Panc1 (cell line): ENCODE results near the gene C17orf75. TPM values are rescaled to one million over a fixed set of nuclear protein-coding genes. Genes with fewer than 3 reads are reported as not detected.
"Not testable (repeated sequence)": the region's sequence is repeated elsewhere in the genome, so short reads cannot be mapped to it uniquely, and the experiment has no call there.

ENCODE experiments used
- ATAC-seq: fragments of 200-7000 bp; cut with Tn5 transposase; 2 replicates; pipeline ENCODE4 v1.9.1; 2020; ENCODE audit warnings: mild to moderate bottlenecking, moderate library complexity
- BruUV-seq: library from RNA; stranded (reverse); fragments of 400-500 nt; replicated peaks from 2 replicates; lab custom pipeline; 2021; lab: Mats Ljungman, UMichigan
- CTCF ChIA-PET: fragments of 300-600 bp; sonication (Branson Sonifier 250); formaldehyde crosslinking; loops from one replicate; lab custom pipeline; 2022; ENCODE audit warnings: antibody characterized with exemption; lab: Charles Lee
- POLR2A ChIA-PET: fragments of 300-600 bp; sonication (Branson Sonifier 250); formaldehyde crosslinking; loops from one replicate; lab custom pipeline; 2022; ENCODE audit warnings: antibody characterized with exemption; lab: Charles Lee
- DNase-seq: peaks from one replicate; pipeline ENCODE4 v3.0.0-alpha.2; 2010; ENCODE audit warnings: low read depth, low spot score
- H3K27ac ChIP-seq: 2 replicates; pipeline ENCODE4 v1.5.1; 2011; ENCODE audit warnings: mild to moderate bottlenecking, low read length, inconsistent platforms
- H3K27me3 ChIP-seq: fragments of 200-500 bp; sonication (Bioruptor generic); 2 replicates; pipeline ENCODE4 v1.6.0; 2014; ENCODE audit warnings: low read length, inconsistent platforms; ENCODE audit not compliant: control insufficient read depth, insufficient read depth
- H3K36me3 ChIP-seq: fragments of 200-500 bp; sonication (Bioruptor generic); 2 replicates; pipeline ENCODE4 v1.5.1; 2014; ENCODE audit warnings: inconsistent platforms, mild to moderate bottlenecking, low read length, moderate library complexity; ENCODE audit not compliant: control insufficient read depth, insufficient read depth
- H3K4me1 ChIP-seq: 2 replicates; pipeline ENCODE4 v1.5.1; 2011; ENCODE audit warnings: inconsistent platforms, mild to moderate bottlenecking, low read length, moderate library complexity; ENCODE audit not compliant: control insufficient read depth, insufficient read depth
- H3K4me3 ChIP-seq, 2 experiments: 2 replicates each; pipeline ENCODE4 v1.5.1; 2011 to 2012; ENCODE audit warnings: low read depth in 2 of 2, low read length in 2 of 2, mild to moderate bottlenecking in 2 of 2, inconsistent platforms in 1 of 2, moderate library complexity in 1 of 2
- H3K9me3 ChIP-seq: fragments of 200-500 bp; sonication (Bioruptor generic); 2 replicates; pipeline ENCODE4 v1.5.1; 2014; ENCODE audit warnings: low read depth, mild to moderate bottlenecking, inconsistent platforms, low read length, moderate library complexity; ENCODE audit not compliant: control insufficient read depth, insufficient read depth
- CTCF ChIP-seq: fragments of 450-650 bp; IDR thresholded peaks from 2 replicates; pipeline ENCODE4 v1.5.1; 2017; ENCODE audit warnings: mild to moderate bottlenecking
- POLR2AphosphoS5 ChIP-seq: IDR thresholded peaks from 2 replicates; pipeline ENCODE4 v1.6.1; 2012; ENCODE audit warnings: mild to moderate bottlenecking, low read depth, low read length, moderate library complexity
- SIN3A ChIP-seq: IDR thresholded peaks from 2 replicates; pipeline ENCODE4 v1.6.1; 2012; ENCODE audit warnings: low read depth, mild to moderate bottlenecking, low read length, moderate library complexity, borderline replicate concordance; ENCODE audit not compliant: insufficient read depth
- TCF7L2 ChIP-seq: IDR thresholded peaks from 2 replicates; pipeline ENCODE4 v1.6.1; 2011; ENCODE audit warnings: mild to moderate bottlenecking, low read depth, low read length, inconsistent platforms
- in situ Hi-C: cut with HindIII; loops from 2 replicates; pipeline ENCODE4 v1.10.0; 2016; ENCODE audit warnings: low sequenced_read_pairs, low pct_unique_long_range_greater_than_20kb
- intact Hi-C: fragments of 100-400 bp; cut with micrococcal nuclease; formaldehyde crosslinking; loops from one replicate; pipeline ENCODE4 v1.10.0; 2022; ENCODE audit not compliant: unreplicated experiment
- total RNA-seq: library from RNA; stranded (reverse); gene quantifications from one replicate; pipeline ENCODE4 v1.2.1, GENCODE V29; 2021; ENCODE audit not compliant: unreplicated experiment
- TF ChIP-seq, protein P1 (sequence below), 2 experiments: IDR thresholded peaks; 2 replicates each; pipeline ENCODE4 v1.6.1; 2011 to 2012; ENCODE audit warnings: low read depth in 2 of 2, control low read depth in 1 of 2, low read length in 1 of 2, mild to moderate bottlenecking in 1 of 2, moderate library complexity in 1 of 2; ENCODE audit not compliant: insufficient read depth in 1 of 2

The C17orf75 gene
- total RNA-seq, 1 experiment from 2014 or later: 31.6 TPM

DNA sequence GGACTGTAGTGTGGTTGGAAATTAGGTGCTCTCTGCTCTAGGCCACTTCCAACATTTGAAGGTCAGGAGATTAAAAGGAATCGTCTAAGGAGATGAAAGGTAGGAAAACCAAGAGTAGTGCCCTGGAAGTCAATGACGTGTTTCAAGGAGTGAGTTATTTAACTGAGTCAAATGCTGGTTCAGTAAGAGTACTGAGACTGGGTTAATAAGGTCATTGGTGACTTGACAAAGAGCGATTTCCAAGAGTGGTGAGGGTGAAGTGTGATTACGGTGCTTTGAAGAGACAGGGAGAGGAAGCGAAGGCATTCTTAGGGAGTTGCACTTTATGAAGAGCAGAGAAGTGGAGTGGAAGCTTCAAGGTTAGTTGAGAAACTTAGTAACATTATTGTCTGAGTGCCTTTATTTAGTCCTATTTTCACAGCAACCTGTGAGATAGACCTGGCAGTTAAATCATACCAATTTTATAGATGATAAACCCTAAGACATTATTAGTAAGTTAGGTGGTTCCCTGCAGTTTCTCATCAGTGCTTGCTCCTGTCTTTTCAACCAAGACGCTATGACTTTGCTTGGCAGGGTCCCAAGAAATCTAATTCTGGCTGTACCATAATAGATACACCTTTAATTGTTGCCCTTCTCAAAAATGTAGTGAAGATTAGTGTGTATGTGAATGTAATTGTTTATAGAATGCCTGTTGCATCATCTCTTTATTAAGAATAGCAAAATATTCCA, 13.8 kb upstream of the C17orf75 start:
- POLR2A ChIA-PET: no interaction called here
- Histone ChIP-seq H3K4me1 (peaks cover 22% of the 10 kb centered on the region), H3K9me3 (no peaks in the 10 kb centered on the region), H3K27ac (peak overlapping the region; percentile 36; the same call in 1 of the 2 replicates), H3K27me3 (no peaks in the 10 kb centered on the region), H3K4me3 (no peak overlapping the region), H3K36me3 (peaks cover 38% of the 10 kb centered on the region)
- DNase-seq (no peak), ATAC-seq (no peak)
- CTCF ChIA-PET: no interaction called here
- intact Hi-C loops (no loop called here), in situ Hi-C loops (no loop called here)
- BruUV-seq: no TSS peak
- TF ChIP-seq SIN3A (no peak), POLR2AphosphoS5 (peak; percentile 65; the same call in 1 of the 2 replicates), CTCF (no peak)
- TF ChIP-seq, protein P1, sequence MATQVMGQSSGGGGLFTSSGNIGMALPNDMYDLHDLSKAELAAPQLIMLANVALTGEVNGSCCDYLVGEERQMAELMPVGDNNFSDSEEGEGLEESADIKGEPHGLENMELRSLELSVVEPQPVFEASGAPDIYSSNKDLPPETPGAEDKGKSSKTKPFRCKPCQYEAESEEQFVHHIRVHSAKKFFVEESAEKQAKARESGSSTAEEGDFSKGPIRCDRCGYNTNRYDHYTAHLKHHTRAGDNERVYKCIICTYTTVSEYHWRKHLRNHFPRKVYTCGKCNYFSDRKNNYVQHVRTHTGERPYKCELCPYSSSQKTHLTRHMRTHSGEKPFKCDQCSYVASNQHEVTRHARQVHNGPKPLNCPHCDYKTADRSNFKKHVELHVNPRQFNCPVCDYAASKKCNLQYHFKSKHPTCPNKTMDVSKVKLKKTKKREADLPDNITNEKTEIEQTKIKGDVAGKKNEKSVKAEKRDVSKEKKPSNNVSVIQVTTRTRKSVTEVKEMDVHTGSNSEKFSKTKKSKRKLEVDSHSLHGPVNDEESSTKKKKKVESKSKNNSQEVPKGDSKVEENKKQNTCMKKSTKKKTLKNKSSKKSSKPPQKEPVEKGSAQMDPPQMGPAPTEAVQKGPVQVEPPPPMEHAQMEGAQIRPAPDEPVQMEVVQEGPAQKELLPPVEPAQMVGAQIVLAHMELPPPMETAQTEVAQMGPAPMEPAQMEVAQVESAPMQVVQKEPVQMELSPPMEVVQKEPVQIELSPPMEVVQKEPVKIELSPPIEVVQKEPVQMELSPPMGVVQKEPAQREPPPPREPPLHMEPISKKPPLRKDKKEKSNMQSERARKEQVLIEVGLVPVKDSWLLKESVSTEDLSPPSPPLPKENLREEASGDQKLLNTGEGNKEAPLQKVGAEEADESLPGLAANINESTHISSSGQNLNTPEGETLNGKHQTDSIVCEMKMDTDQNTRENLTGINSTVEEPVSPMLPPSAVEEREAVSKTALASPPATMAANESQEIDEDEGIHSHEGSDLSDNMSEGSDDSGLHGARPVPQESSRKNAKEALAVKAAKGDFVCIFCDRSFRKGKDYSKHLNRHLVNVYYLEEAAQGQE (IDR thresholded peaks at IDR 0.05; ENCODE audit: insufficient read depth in 1 of 2, low read depth in 2 of 2, low read length in 1 of 2): no peak

DNA sequence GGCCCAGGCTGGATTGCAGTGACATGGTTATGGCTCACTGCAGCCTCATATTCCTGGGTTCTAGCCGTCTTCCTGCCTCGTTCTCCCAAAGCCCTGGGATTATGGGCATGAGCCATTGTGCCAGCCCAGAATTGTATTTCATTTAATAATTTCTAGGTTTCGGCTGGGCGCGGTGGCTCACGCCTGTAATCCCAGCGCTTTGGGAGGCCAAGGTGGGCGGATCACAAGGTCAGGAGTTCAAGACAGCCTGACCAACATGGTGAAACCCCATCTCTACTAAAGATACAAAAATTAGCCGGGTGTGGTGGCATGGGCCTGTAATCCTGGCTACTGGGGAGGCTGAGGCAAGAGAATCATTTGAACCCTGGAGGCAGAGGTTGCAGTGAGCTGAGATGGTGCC, 10.8 kb upstream of the C17orf75 start:
- H3K4me3 ChIP-seq: peak overlapping the region; percentile 80 to 87
- H3K9me3 ChIP-seq, H3K27me3 ChIP-seq, in situ Hi-C loops, BruUV-seq, intact Hi-C loops, CTCF ChIA-PET, ATAC-seq, POLR2A ChIA-PET, H3K27ac ChIP-seq, DNase-seq: not testable (repeated sequence)
- H3K4me1 ChIP-seq: peaks cover 26% of the 10 kb centered on the region
- H3K36me3 ChIP-seq: peaks cover 21% of the 10 kb centered on the region

DNA sequence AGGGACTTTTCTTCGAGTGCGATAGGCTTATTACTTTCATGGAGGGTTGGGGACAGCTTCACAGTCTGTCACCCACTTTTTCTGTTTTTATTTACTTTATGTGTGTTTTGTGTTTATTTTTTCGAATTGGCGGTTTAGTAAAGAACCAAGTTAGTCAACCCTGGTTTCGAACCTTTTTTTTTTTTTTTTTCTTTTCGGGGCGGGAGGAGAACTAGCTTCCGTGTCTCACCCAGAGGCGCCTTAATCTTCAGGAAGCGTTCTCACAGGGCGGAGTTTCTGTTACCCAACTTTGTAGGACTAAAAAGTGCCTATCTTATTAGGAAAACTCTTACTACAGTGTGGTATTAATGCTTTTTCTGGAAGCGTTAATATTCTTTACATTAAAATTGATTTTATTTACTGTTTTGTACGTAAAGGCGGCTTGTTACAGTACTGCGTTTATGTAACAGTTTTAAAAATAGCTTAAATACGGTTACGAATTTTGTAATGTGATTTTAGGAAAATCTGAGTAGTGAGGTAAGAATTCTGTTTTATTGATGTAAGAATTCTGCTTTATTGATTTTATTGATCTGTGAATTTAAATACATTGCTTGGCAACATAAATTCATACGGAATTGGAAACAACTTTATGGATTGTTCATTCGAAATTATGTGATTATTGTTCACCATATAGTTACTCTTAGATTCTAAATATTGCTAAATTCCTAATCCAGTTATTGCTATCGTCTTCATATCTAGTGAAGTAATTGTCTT, 8.9 kb upstream of the C17orf75 start:
- Histone ChIP-seq H3K4me3 (peak overlapping the region; percentile 80 to 87), H3K36me3 (peaks cover 15% of the 10 kb centered on the region), H3K4me1 (peaks cover 22% of the 10 kb centered on the region), H3K27ac (peak overlapping the region; percentile 96), H3K27me3 (no peaks in the 10 kb centered on the region), H3K9me3 (no peaks in the 10 kb centered on the region)
- no TSS peak for BruUV-seq
- ATAC-seq (no peak; the same call in 1 of the 2 replicates), DNase-seq (peak; percentile 43)
- TF ChIP-seq TCF7L2: no peak
- TF ChIP-seq CTCF: no peak
- no peak; the same call in 1 of the 2 replicates for TF ChIP-seq SIN3A
- TF ChIP-seq, protein P1 (IDR thresholded peaks at IDR 0.05; ENCODE audit: insufficient read depth in 1 of 2, low read depth in 2 of 2, low read length in 1 of 2): no peak
- no peak for TF ChIP-seq POLR2AphosphoS5
- intact Hi-C loops (no loop called here), in situ Hi-C loops (no loop called here)
- POLR2A ChIA-PET: interaction anchor here (0.6 to 1.0 kb wide), 5 partner anchors 9 to 1288 kb away, joined by 5 to 11 read pairs (median 6); partner anchors contain the start of gene PSMD11
- CTCF ChIA-PET: no interaction called here
